Stimulated activated CD4-positive, alpha-beta T cell treated with anti-CD3 and anti-CD28 coated beads, Interleukin-2, amount 100 ng/mL, for 4 hours (primary cell): ENCODE measurements around the gene CALD1.

Experiments used
- DNase-seq: peaks from one replicate; pipeline ENCODE4 v3.0.0-alpha.2; 2020; ENCODE audit warnings: low read depth

CALD1 gene, protein sequence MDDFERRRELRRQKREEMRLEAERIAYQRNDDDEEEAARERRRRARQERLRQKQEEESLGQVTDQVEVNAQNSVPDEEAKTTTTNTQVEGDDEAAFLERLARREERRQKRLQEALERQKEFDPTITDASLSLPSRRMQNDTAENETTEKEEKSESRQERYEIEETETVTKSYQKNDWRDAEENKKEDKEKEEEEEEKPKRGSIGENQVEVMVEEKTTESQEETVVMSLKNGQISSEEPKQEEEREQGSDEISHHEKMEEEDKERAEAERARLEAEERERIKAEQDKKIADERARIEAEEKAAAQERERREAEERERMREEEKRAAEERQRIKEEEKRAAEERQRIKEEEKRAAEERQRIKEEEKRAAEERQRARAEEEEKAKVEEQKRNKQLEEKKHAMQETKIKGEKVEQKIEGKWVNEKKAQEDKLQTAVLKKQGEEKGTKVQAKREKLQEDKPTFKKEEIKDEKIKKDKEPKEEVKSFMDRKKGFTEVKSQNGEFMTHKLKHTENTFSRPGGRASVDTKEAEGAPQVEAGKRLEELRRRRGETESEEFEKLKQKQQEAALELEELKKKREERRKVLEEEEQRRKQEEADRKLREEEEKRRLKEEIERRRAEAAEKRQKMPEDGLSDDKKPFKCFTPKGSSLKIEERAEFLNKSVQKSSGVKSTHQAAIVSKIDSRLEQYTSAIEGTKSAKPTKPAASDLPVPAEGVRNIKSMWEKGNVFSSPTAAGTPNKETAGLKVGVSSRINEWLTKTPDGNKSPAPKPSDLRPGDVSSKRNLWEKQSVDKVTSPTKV

DNA sequence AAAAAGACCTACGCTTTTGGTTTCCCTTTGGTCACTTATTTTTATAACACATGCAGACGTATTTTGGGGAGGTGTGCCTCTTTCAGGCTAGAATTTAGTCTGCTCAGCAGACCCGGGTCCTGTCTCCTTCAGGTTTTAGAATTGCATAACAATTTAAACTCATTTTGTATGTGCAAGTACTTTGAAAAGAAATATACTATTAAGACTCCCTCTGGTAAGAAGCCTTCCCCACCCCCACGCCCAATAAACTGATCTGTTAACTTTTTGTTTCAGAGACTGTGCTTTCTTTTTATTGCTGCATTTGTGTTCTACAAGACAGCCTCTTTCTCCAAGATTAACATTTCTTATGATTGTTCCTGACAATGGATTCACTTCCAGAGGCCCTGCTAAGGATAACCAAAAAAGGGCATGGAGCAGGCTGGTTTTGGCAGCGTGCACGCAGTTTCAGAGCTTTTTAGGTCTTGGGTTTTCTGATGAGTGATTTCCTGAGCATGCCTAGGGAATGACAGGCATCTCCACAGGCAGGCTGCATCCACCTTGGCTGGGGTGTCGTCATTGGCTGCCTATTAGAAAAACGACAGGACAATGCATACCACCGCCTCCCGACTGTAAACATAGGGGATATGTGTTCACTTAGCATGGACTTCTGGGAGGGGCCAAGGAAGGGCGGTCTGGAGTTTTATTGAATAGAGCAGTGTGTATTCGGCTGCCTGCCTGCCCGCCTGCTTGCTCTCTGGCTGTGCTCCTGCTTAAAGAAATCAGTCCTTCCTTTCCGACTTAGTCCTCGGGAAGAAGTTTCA, at the start of gene CALD1:
TSS of gene CALD1 (plus strand) at position 694 of the 800 bp plus-strand sequence. CDS start 88,100 bp downstream, outside the sequence.
- no peak for DNase-seq

DNA sequence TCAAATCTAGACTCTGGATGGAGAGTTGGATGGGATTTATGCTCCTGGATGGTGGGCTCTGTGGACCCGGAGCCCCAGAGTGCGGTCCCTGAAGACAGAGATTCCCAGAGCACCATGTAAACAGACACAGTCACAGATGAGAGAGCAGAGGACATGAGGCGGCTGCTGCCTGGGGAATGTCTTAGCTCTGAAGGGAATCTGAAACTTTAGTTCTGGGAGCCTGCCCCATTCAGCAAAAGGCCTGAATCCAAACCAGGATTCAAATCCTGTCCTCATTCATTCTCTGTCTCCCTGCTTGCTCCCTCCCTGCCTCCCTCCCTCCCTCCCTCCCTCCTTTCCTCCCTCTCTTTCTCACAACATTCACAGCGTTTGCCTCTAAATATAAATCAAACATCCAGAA, 49.5 kb upstream of the CALD1 start:
- DNase-seq = no peak

DNA sequence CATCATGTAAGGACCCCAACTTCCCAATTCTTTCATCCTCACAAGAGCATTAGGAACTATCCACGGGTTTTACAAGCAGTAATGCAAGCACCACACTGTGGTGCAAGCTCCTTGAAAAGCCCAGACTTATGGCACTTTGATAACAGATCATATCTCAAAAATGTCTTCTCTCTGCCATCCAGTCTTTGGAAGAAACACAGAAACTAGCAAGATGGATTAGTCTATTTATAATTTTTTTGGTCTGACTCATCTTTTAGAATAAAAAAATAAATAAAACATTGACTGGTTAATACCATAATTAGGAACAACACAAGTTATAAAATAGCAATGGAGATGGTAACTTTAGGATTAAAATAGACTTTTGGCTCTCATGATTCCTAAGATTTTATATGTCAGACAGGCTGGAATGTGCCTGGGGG, 49.0 kb upstream of the CALD1 start:
- DNase-seq = no peak

DNA sequence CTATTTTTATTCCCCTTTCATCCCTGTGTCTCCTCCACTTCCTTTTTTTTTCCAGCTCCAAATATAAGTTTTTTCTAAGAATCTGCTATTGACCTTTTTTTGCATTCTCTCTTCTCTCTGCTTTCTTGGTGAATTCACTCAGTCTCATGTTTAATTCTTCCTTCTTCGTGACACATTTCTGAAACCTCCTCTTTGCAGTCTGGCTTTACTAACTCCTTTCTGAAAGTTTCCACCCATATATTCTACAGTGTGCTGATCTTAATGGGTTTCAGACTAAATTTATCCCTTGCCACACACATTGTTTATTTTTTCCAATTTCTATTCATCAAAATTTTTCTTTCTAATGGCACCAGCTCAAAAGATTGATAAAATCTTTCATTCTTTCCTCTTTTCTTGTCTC, 47.8 kb upstream of the CALD1 start:
- no peak for DNase-seq

DNA sequence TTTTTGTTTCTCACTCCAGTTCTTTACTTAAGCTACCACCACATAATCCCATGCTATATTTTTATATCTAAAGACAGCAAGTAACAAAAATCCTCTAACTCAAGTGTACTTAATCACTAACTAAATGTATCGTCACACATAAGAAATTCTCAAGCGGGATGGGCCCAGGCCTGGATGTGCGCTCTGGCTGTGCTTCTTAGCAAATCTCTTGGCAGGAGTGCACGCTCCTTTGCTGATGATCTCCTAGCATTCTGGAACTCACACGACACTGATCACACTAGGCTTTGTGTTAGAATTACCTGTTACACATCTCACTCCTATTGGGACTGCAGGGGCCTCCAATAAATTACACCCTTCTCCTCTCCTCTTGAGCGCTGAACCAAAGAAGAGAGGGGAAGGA, 46.7 kb upstream of the CALD1 start:
- DNase-seq = no peak

DNA sequence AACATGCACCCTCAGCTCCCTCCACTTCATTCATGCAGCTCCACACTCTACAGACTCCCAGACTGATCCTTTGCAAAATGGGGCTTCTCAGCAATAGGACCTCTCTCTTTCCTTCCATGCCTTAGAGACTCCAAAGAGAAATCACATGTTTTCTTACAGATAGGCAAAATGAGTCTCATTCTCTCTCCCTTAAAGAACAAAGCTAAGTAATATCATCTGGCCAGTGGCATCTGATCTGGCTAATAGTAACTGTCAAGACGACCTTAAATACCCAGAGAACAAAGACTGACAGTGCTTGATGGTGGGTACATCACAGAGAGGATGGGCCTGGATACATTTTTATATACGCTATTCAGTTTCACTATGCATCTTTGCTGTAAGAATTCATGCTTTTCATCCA, 43.1 kb upstream of the CALD1 start:
- DNase-seq = no peak

DNA sequence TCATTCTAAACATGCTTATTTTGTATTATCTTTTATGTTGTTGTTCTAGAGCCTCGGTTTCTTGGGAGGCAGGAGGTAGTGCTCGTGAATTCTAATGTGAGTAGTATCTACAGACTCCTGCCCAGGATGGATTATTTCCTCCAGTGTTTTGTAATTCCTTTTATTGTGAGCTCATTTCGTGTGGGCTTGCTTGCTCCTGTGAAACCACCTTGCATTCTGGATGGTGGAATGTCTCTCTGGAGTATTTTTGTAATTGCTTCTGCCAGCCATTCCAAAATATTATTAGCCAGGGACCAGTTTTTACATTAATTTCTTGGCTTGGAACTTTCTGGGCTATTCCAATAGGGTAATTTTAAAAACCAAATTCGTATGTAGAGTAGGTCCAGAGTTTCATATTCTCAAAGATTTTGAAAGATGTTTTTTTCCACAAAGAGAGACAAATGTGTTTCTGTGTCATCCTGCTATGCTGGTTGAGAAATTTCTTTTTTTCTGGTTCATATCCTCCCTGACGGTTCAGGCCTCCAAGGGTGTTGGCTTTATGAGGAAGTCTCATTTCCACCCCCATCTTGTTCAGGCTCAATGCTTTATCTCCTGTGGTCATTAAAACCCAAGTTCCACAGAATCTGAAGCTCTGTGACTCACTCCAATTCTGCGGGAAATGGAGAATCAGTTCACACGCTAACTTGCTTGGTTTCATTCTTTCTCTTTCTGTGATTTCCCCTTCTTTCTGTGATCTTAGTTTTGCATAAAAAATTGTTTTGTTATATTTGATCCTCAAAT, 41.7 kb upstream of the CALD1 start:
- DNase-seq = no peak

DNA sequence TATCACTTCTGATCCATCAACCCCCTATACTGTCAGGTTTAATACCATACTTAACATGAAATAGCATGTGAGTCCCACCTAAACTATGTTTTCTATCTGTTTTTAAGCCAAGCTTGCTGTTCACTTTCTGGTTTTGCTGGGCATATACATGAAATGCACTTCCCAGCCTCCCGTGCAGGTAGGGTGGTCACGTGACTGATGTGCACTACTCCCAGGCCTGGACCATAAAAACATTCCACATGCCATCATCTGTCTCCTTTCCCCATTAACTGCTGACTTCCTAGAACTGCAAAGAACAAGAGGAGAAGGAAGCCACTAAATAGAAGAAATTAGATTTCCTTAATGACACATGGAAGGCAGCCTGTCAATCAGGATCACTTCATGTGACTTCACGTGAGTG, 40.1 kb upstream of the CALD1 start:
- no peak for DNase-seq

DNA sequence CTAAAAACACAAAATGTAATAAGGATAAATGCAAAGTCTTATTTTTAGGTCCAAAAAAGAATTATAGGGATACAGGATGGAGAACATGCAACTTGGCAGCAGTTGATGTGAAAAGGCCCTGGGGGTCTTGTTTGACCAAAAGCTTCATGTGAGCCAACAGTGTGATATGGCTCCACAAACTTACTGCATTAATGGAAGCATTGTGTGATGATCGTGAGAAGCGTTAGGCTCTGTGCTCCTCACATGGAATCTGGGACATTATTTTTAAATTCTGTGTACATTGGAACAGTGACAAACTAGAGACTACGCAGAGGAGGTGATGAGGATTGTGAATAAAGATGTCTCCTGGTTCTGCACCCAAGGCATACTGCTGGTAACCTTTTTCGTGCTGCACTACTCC, 39.1 kb upstream of the CALD1 start:
- no peak for DNase-seq

DNA sequence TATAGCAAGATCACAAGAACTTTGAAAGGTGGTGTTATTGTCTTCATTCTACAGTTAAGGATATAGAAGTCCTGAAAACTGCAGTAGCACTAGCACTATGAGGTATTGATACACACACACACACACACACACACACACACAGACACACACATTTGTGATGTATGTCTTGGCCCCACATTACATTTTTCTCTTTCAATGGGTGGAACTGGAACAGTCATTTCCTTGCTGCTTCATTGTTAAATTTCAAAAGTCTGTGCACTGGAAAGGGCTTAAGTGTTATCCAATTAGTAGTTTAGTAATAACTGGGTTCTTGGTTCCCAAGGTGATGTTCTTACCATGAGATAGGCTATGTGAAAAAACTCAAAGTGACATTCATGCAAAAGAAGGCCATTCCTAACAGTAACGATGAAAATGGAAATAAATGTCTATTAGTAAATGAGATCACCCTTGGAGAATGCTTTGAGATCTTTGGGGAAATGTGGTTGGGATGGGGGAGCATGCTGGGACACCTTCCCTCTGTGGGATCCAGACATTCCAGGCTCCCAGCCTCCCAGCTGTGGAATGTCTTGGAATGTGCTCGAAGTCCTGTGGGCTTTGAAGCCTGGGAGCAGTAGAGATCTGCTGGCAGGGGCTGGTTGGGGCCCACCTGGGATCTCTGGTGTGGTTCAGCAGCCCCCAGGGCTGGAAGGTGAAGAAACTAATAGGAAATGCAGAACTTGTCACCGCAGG, 37.4 kb upstream of the CALD1 start:
- DNase-seq = no peak

DNA sequence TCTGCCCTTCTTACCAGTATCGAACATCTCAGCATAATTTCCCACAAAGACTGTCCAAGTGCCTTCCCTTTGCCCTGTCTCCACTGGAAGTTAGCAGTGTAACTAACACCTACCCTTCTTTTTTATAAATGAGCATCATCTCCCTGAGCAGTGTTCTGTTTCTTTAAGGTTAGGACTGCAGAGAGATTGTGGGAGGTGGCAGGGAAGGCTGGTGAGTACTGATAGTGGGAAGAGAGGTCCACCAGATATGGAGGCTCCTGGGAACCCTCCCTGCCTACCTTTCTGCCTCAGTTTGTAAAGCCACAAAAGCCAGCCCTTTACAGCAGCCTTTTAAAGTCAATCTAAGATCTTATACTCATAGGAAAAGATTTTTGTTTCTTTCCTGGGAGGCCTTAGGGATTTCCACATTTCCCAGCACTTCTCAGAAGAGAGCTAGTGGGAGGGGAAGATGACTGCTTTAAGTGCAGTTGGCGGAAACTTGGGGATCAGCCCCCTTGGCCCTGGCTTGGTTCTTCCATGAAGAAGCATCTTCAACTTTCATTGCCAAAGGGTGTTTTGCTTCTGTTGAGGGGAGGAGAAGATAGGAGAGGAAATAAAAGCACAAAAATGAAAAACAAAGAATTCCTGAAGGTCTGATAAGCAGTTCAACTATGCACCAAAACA, 36.6 kb upstream of the CALD1 start:
- no peak for DNase-seq

DNA sequence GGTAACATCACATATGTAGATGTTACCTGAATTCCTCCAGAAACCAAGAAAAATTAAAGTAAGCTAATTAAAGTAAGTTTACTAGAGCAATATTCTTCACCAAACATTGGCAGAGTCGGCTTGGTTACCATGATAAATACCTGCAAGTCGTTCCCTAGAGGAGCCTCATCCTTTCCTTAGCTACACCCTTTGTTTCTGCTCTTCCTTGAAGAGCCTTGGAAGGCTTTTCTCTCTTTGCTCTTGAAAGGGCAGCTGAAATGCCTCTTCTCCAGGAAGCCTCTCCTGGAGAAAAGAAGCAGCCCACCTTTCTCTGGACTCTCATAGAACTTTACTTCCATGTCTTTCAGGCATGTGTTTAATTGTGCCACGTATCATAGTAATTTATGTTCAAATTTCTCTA, 34.9 kb upstream of the CALD1 start:
- DNase-seq = no peak

DNA sequence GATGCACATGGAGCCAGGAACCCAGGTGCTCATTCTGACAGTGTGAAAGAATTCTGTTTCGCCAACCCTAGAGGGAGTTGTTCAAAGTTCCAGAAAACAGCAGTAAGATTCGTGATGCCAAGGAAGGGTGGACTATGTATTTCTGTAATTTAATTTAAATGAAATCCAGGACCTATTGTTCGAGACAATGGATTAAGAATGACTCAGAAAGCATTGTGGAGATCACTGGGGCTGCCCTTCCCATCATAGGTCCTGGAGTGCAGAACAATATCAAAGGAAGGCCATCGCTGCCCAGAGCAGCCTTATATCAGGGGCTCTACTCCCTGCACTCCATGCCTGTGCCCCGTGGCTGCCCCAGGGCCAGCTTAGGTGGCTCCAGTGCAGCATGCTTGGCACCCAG, 32.1 kb upstream of the CALD1 start:
- no peak for DNase-seq

DNA sequence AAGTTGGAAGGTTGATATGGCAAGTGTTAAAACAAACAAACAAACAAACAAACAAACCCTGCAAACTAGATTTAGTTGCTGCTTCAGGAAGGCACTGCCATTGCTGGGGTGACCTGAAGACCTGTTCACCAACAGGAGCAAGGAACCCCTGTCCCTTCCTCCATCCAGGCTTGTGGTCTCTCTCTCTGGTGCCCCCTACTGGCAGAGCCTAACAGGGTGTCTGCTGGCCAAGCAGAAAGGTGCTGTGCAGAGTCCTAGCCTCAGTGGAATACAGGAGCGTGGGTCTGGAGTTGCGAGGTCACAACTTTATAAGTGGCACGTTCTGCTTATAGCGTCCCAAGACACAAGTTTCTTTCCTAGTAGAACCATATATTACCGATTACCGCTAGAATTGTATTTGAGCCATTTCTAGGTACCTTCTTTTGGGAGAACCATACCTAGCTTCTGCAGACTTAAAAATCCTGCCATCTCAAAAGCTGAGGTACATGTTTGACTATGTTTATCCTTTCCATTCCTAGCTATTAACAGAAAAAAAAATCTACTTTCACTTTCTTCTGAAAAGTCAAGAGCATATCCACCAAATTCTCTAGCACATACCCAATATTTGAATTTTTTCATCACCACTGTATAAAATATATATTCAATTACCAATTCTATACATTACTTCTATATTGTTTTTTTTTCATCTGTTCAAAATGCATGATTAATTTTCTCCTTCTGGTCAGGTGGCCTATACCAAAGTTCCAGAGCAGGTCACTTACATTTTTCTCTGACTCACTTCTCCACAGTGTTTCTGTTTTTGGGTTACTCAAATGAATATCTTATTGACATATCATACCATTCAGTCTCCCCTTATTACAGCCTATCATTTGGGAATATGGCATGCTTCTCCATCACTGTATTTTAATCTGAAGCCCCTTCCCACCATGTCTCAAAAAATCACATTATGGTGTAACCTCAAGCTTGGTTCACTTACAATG, 29.1 kb upstream of the CALD1 start:
- peak; percentile 41 for DNase-seq

DNA sequence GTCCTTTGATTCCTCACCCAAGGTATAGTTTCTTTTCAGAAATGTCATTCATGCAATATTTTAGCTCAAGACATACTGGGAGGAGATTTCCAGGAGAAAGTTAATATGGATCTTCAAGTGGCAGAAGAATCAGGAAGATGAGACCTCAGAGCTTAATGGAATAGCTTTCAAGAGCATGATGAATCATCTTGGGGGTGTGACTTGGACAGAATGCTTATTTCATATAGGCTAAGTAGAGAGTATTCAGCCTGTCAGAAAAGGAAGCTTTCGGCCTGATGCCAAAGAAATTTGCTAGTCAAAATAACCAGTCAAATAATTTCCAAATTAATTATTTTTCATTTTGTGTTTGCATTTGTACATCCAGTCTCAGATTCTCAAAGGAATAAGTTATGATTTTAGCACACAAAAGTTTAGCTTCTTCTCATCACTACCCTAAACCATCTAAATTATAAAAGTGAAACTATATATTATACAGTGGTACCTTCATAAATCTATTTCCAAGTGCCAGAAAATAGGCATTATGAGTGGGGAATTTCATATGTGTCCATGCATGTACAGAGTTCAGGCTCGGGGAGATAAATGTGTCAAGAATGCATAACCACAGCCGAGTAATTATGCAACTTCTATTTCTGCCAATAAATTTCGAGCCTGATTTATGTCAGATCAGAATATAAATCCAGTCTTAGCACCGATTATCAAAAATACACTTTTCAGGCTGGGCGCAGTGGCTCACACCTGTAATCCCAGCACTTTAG, 27.3 kb upstream of the CALD1 start:
- no peak for DNase-seq

DNA sequence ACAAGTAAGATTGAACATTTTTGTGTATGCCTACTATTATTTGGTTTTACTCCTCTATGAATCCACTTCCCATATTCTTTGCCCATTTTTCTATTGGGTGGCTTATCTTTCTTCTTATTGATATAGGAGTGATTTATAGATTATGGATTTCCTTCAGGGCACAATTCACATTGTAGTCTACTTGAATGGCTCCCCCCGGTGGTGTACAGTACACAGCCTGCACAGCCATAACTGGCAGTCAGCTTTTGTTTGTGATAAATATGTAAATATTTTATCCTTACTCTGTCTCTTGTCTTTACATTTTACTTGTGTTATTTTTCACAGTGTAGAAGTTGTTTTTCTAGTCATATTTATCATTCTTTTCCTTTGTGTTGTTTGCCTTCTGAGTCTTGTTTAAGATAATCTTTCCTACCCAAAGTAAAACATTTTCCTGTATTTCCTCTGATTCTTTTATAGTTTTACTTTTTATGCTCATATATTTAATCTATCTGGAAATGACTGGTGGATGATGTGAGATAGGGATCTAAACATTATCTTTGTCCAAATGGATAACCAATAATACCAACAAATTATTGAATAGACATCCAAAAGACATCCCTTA, 23.9 kb upstream of the CALD1 start:
- no peak for DNase-seq

DNA sequence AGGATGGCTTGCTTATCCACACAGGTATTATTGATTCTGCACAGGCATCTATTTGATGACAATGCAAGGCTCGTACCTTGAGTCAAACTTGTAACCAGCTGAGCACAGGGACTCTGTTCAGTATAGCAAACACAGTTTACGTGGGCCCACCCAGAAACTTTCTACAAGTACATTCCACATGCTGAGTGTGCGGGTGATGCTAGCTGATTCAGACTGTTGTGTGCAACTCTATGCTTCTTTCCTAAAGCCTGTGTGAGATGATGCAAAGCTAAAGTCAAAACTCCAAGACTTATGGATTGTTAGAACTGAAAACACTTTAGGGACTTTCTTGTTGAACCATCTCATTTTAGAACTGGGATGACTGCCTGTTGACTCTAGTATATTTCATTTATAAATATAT, 21.5 kb upstream of the CALD1 start:
- no peak for DNase-seq

DNA sequence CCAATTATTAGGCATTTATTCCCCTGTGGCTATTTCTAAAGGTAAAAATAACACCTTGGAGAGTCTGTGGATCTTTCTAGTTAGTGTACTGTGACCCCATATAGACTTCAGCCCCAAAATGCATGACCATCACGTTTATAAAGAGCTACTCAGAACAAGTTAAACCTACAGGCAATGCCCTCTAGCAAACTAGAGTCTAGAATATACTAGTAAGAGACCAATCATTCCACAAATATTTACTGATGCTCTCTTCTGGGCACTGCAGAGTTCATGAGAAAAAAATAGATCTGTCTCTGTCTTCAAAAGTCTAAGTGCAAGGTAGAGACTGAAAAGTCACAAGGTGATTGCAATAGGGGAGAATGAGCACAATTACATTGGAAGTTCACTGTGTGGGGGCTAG, 20.5 kb upstream of the CALD1 start:
- no peak for DNase-seq
